Measurements from ENCODE around the gene MED22. TPM values are rescaled to one million over a fixed set of nuclear protein-coding genes. Genes with fewer than 3 reads are reported as not detected.
A peak's percentile ranks its signal among the peaks of the same experiment; 100 is the strongest.

The MED22 gene
- total RNA-seq, 1 experiment from 2014 or later, result 18.6 TPM

DNA sequence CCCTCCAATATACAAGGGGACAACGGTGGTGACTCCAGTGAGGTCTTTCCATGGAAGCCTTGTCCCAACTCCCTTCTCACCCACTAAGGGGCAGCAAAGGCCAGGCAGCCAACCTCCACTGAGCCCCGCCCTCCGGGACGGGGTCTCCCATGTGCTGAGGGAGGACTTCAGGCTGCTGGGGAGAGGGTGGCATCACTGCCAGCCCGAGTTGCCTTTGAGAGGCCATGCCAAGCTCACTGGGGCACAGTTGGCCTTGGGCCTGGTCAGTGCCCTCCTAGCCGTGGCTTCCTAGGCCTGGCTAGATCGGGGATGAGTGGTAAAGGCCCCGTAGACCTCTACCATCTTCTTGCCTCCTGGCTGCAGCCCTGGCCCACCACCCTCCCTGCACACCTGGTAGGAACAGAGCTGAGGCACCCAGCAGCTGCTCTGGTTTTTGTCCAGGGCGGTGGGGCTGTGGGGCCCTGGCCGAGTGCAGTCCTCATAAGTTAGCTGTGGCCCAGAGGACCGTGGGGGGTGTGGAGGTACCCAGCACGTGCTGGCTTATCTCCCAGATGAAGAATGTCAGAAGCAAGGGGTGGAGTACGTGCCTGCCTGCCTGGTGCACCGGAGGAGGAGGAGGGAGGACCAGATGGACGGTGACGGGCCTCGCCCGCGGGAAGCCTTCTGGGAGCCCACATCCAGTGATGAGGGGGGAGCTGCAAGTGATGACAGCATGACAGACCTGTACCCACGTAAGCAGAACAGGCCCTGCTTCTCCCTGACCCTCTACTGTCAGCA, 11.7 kb upstream of the MED22 start:
- H3K9me2 ChIP-seq (ENCODE audit: insufficient read depth), result no peaks in the 10 kb centered on the region
- peaks cover 7 to 20% of the 10 kb centered on the region in 2 experiments; a peak in 3 of 4 replicates for H3K4me1 ChIP-seq (ENCODE audit: control insufficient read depth in 1 of 2, insufficient read depth in 2 of 2, low read length in 2 of 2)
- no peak overlapping the region for H3K4me3 ChIP-seq (replicated peaks in 1 of 2; ENCODE audit: low read depth in 1 of 2, low read length in 2 of 2)
- no TSS peak for BruUV-seq (replicated peaks)
- CTCF ChIA-PET, result interaction anchor here (1.1 kb wide), 1 partner anchor 100 kb away, joined by 3 read pairs; the partner anchor contains the start of gene CACFD1
- H3K36me3 ChIP-seq (ENCODE audit: control insufficient read depth in 1 of 2, insufficient read depth in 2 of 2, low read length in 2 of 2), result peaks cover 19 to 33% of the 10 kb centered on the region in 2 experiments; a peak in 3 of 4 replicates
- H3K79me2 ChIP-seq (ENCODE audit: insufficient read depth, low read length), result peaks cover 57% of the 10 kb centered on the region
- no peak overlapping the region for H3K9ac ChIP-seq (ENCODE audit: low read length)
- DNase-seq (ENCODE audit: low read depth, low spot score), result no peak
- H3K27me3 ChIP-seq (ENCODE audit: insufficient read depth, low read length), result no peaks in the 10 kb centered on the region
- no peak overlapping the region for H2AFZ ChIP-seq (ENCODE audit: low read depth, low read length, poor library complexity, severe bottlenecking)
- TF ChIP-seq, protein P1, sequence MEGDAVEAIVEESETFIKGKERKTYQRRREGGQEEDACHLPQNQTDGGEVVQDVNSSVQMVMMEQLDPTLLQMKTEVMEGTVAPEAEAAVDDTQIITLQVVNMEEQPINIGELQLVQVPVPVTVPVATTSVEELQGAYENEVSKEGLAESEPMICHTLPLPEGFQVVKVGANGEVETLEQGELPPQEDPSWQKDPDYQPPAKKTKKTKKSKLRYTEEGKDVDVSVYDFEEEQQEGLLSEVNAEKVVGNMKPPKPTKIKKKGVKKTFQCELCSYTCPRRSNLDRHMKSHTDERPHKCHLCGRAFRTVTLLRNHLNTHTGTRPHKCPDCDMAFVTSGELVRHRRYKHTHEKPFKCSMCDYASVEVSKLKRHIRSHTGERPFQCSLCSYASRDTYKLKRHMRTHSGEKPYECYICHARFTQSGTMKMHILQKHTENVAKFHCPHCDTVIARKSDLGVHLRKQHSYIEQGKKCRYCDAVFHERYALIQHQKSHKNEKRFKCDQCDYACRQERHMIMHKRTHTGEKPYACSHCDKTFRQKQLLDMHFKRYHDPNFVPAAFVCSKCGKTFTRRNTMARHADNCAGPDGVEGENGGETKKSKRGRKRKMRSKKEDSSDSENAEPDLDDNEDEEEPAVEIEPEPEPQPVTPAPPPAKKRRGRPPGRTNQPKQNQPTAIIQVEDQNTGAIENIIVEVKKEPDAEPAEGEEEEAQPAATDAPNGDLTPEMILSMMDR (IDR thresholded peaks at IDR 0.05 in 2 of 3, conservative IDR thresholded peaks at IDR 0.05 in 1 of 3; ENCODE audit: borderline replicate concordance in 1 of 3, insufficient read depth in 1 of 3, low read depth in 2 of 3, low read length in 2 of 3), result peak; percentile 24 to 43 (median 42); a peak in 4 of 6 replicates
- peak; percentile 58 for TF ChIP-seq RAD21 (IDR thresholded peaks at IDR 0.05; ENCODE audit: low read depth)
- TF ChIP-seq ZFX (IDR thresholded peaks at IDR 0.05), result no peak
- no peak for TF ChIP-seq POLR2AphosphoS5 (IDR thresholded peaks at IDR 0.05; ENCODE audit: low read depth, low read length)
- H3K27ac ChIP-seq (ENCODE audit: low read depth, low read length), result no peak overlapping the region; the same call in 1 of the 2 replicates
- no peak for ATAC-seq
- H3K9me3 ChIP-seq (ENCODE audit: control insufficient read depth in 1 of 2, insufficient read depth in 1 of 2, low read depth in 1 of 2, low read length in 2 of 2), result no peaks in the 10 kb centered on the region
- RAD21 ChIA-PET (ENCODE audit: low non-redundant PET in 1 of 2, low total read pairs in 2 of 2, uncharacterized antibody in 2 of 2, unreplicated experiment in 2 of 2), result no interaction called here
- intact Hi-C loops (cut with micrococcal nuclease), result loop anchor here (1.0 to 10.0 kb wide), 3 partner anchors 45 to 635 kb away; partner anchors contain the start of gene VAV2
- H3K4me2 ChIP-seq (ENCODE audit: low read length), result no peak overlapping the region
- no peaks in the 10 kb centered on the region for H4K20me1 ChIP-seq (ENCODE audit: insufficient read depth)
- POLR2A ChIA-PET, result interaction anchor here (0.9 kb wide), 1 partner anchor 12 kb away, joined by 3 read pairs; the partner anchor contains the start of genes MED22 and RPL7A

DNA sequence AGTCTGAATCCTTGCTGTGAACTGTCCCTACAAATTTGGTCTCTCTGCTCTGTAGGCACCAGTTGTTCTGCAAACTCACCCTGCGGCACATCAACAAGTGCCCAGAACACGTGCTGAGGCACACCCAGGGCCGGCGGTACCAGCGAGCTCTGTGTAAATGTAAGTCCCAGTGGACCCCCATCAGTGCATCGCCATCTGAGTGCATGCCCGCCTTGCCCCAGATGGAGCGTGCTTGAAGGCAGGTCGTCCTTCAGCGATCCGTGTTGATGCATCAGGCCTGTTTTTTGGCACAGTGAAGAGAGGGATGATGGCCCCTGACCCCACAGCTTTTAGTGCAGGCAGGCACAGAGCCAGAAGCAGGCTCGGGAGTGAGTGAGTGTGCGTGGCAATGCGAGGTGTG, 9.7 kb upstream of the MED22 start:
- Histone ChIP-seq H4K20me1 (ENCODE audit: insufficient read depth) (no peaks in the 10 kb centered on the region), H3K9ac (ENCODE audit: low read length) (peak overlapping the region; percentile 84), H3K79me2 (ENCODE audit: insufficient read depth, low read length) (peaks cover 47% of the 10 kb centered on the region), H3K4me2 (ENCODE audit: low read length) (peak overlapping the region; percentile 93), H3K27ac (ENCODE audit: low read depth, low read length) (0 out of 2 replicates have a peak overlapping the region, but pooled peaks have one; percentile 60), H2AFZ (ENCODE audit: low read depth, low read length, poor library complexity, severe bottlenecking) (no peak overlapping the region), H3K9me3 (ENCODE audit: control insufficient read depth in 1 of 2, insufficient read depth in 1 of 2, low read depth in 1 of 2, low read length in 2 of 2) (no peaks in the 10 kb centered on the region), H3K4me3 (replicated peaks in 1 of 2; ENCODE audit: low read depth in 1 of 2, low read length in 2 of 2) (peak overlapping the region; percentile 87 to 96), H3K36me3 (ENCODE audit: control insufficient read depth in 1 of 2, insufficient read depth in 2 of 2, low read length in 2 of 2) (peaks cover 16 to 28% of the 10 kb centered on the region in 2 experiments; a peak in 3 of 4 replicates), H3K27me3 (ENCODE audit: insufficient read depth, low read length) (no peaks in the 10 kb centered on the region), H3K4me1 (ENCODE audit: control insufficient read depth in 1 of 2, insufficient read depth in 2 of 2, low read length in 2 of 2) (peaks cover 7 to 24% of the 10 kb centered on the region in 2 experiments; a peak in 3 of 4 replicates), H3K9me2 (ENCODE audit: insufficient read depth) (no peaks in the 10 kb centered on the region)
- no peak for ATAC-seq
- ChIA-PET RAD21 (ENCODE audit: low non-redundant PET in 1 of 2, low total read pairs in 2 of 2, uncharacterized antibody in 2 of 2, unreplicated experiment in 2 of 2) (no interaction called here), POLR2A (interaction anchor here (2.0 kb wide), 1 partner anchor 10 kb away, joined by 15 read pairs; the partner anchor contains the start of genes MED22 and RPL7A), CTCF (no interaction called here)
- BruUV-seq (replicated peaks), result no TSS peak
- no peak for DNase-seq (ENCODE audit: low read depth, low spot score)
- intact Hi-C loops (cut with micrococcal nuclease), result loop anchor here (5.0 to 10.0 kb wide), 2 partner anchors 130 to 637 kb away; partner anchors contain the start of gene VAV2
- TF ChIP-seq SP1 (IDR thresholded peaks at IDR 0.05; ENCODE audit: low read depth), result no peak
- TF ChIP-seq SIN3A (IDR thresholded peaks at IDR 0.05; ENCODE audit: low read depth), result no peak
- no peak for TF ChIP-seq JUND (IDR thresholded peaks at IDR 0.05)
- TF ChIP-seq ZFX (IDR thresholded peaks at IDR 0.05), result no peak
- no peak for TF ChIP-seq CBX3 (IDR thresholded peaks at IDR 0.05; ENCODE audit: low read depth)
- no peak for TF ChIP-seq ZNF274 (IDR thresholded peaks at IDR 0.05; ENCODE audit: low read depth, low read length)
- no peak for TF ChIP-seq SRF (IDR thresholded peaks at IDR 0.05; ENCODE audit: low read depth)
- TF ChIP-seq EZH2phosphoT487 (IDR thresholded peaks at IDR 0.05; ENCODE audit: borderline replicate concordance), result no peak
- TF ChIP-seq, protein P1 (IDR thresholded peaks at IDR 0.05 in 2 of 3, conservative IDR thresholded peaks at IDR 0.05 in 1 of 3; ENCODE audit: borderline replicate concordance in 1 of 3, insufficient read depth in 1 of 3, low read depth in 2 of 3, low read length in 2 of 3), result no peak
- no peak for TF ChIP-seq YY1 (IDR thresholded peaks at IDR 0.05; ENCODE audit: extremely low read depth, insufficient replicate concordance, low read depth, low read length)
- no peak for TF ChIP-seq POLR2AphosphoS5 (IDR thresholded peaks at IDR 0.05; ENCODE audit: low read depth, low read length)
- TF ChIP-seq, protein P2, sequence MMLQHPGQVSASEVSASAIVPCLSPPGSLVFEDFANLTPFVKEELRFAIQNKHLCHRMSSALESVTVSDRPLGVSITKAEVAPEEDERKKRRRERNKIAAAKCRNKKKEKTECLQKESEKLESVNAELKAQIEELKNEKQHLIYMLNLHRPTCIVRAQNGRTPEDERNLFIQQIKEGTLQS (IDR thresholded peaks at IDR 0.05), result no peak
